ENCODE data around the gene COPB1. TPM values are rescaled to one million over a fixed set of nuclear protein-coding genes. Genes with fewer than 3 reads are reported as not detected.

The COPB1 gene
- total and polyA plus RNA-seq, 2 of the 13 experiments (the other 11 are each of a cell fraction or from before 2014, with no cell fraction given): 114 to 195 TPM

DNA sequence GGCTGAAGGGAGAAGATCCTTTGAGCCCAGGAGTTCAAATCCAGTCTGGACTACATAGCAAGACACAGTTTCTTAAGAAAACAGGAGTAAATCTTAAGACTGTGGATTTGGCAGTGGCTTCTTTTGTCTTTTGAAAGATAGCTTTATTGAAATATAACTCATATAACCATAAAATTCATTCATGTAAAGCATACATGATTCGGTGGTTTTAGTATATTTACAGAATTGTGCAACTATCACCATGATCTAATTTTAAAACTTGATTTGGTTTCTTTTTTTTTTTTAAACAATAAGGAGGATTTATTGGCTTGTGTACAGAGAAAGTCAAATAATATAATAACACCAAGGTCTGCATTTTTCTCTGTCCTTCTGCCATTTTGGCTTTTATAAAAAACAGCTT is 43.6 kb upstream of the COPB1 start (continued):
- no peak for TF ChIP-seq ZBTB2 (CRISPR knock-in tag; IDR thresholded peaks at IDR 0.05; ENCODE audit: low read depth)
- no peak for TF ChIP-seq ZNF232 (CRISPR knock-in tag; IDR thresholded peaks at IDR 0.05; ENCODE audit: borderline replicate concordance)
- TF ChIP-seq ZNF10 (CRISPR knock-in tag; IDR thresholded peaks at IDR 0.05; ENCODE audit: borderline replicate concordance, low read depth): no peak
- TF ChIP-seq EZH2 (conservative IDR thresholded peaks at IDR 0.05; ENCODE audit: low read depth, low read length): no peak
- TF ChIP-seq HOMEZ (CRISPR knock-in tag; IDR thresholded peaks at IDR 0.05; ENCODE audit: low read depth): no peak
- no peak for TF ChIP-seq SETDB1 (CRISPR knock-in tag; IDR thresholded peaks at IDR 0.05; ENCODE audit: borderline replicate concordance)
- TF ChIP-seq ZNF383 (CRISPR knock-in tag; IDR thresholded peaks at IDR 0.05; ENCODE audit: borderline replicate concordance): no peak
- no peak for TF ChIP-seq KDM2A (CRISPR knock-in tag; IDR thresholded peaks at IDR 0.05; ENCODE audit: borderline replicate concordance, low read depth)

GRCh38 chr11:14542324-14542723 is 42.7 kb upstream of the COPB1 start:
- Histone ChIP-seq H3K4me3 (replicated peaks in 1 of 3; ENCODE audit: insufficient read depth in 1 of 3, low read depth in 2 of 3, low read length in 3 of 3) (no peak overlapping the region), H3K36me3 (replicated peaks in 1 of 2; ENCODE audit: control insufficient read depth in 1 of 2, insufficient read depth in 2 of 2, low read length in 2 of 2) (no peaks in the 10 kb centered on the region; a peak in 2 of 5 replicates), H2AFZ (ENCODE audit: low read length) (no peak overlapping the region), H3K27ac (ENCODE audit: extremely low read length, insufficient read depth, low read length) (no peak overlapping the region), H3K9me3 (ENCODE audit: low read length) (no peaks in the 10 kb centered on the region), H3K9ac (ENCODE audit: insufficient read depth, low read depth, low read length) (no peak overlapping the region), H3K79me2 (ENCODE audit: insufficient read depth, low read length) (no peaks in the 10 kb centered on the region), H3K27me3 (ENCODE audit: control insufficient read depth in 1 of 2, insufficient read depth in 2 of 2, low read length in 2 of 2) (no peaks in the 10 kb centered on the region), H3K4me1 (ENCODE audit: insufficient read depth, low read length) (peaks cover 24% of the 10 kb centered on the region), H3K4me2 (ENCODE audit: low read depth, low read length) (no peak overlapping the region), H4K20me1 (ENCODE audit: insufficient read depth, low read length) (no peaks in the 10 kb centered on the region)
- ATAC-seq (no peak), FAIRE-seq (no peak), DNase-seq (ENCODE audit: low spot score) (no peak)
- BruUV-seq (replicated peaks): no TSS peak
- no peak for TF ChIP-seq ZIK1 (CRISPR knock-in tag; IDR thresholded peaks at IDR 0.05; ENCODE audit: borderline replicate concordance, low read depth)
- intact Hi-C loops (cut with micrococcal nuclease; ENCODE audit: unreplicated experiment): loop anchor here (5.0 kb wide), 1 partner anchor 75 kb away; no protein-coding TSS in a partner anchor
- in situ Hi-C loops (cut with HindIII; ENCODE audit: extremely low pct_ligation_motif_present, low pct_unique_long_range_greater_than_20kb): loop anchor here (25.0 kb wide), 1 partner anchor 95 kb away; the partner anchor contains the start of gene PDE3B
- ChIA-PET POLR2A (interaction anchor here (1.1 kb wide), 1 partner anchor 36 kb away, joined by 3 read pairs; no protein-coding TSS in a partner anchor), CTCF (ENCODE audit: low intra/inter-chr PET ratio, low total read pairs) (no interaction called here)
